NCI-H345 treated with DMSO at 0.1 percent for 48 hours (cell line): Measurements from ENCODE around the gene MEIS1.
"Not testable (repeated sequence)": the region's sequence is repeated elsewhere in the genome, so short reads cannot be mapped to it uniquely, and the experiment has no call there.

Experiments used
- DNase-seq: peaks from one replicate; lab custom pipeline; 2025; ENCODE audit not compliant: unreplicated experiment; lab: John Stamatoyannopoulos, UW

The MEIS1 gene

GRCh38 chr2:66464930-66465637 is 30.2 kb downstream of the MEIS1 start:
- no peak for DNase-seq

GRCh38 chr2:66466433-66466832 is 31.5 kb downstream of the MEIS1 start:
- no peak for DNase-seq

- no peak for DNase-seq
Observed at GRCh38 chr2:66467718-66468117, 32.8 kb downstream of the MEIS1 start.

GRCh38 chr2:66469214-66469902 is 34.4 kb downstream of the MEIS1 start:
- no peak for DNase-seq

GRCh38 chr2:66470199-66470598 is 35.3 kb downstream of the MEIS1 start:
- DNase-seq: no peak

GRCh38 chr2:66472225-66472843 is 37.4 kb downstream of the MEIS1 start:
- DNase-seq: no peak

GRCh38 chr2:66477135-66477842 is 42.4 kb downstream of the MEIS1 start:
- DNase-seq: no peak

- no peak for DNase-seq
Observed at GRCh38 chr2:66478299-66478698, 43.4 kb downstream of the MEIS1 start.

- peak; percentile 70 for DNase-seq
Observed at GRCh38 chr2:66478731-66479316, 43.9 kb downstream of the MEIS1 start.

GRCh38 chr2:66481100-66481549 is 46.2 kb downstream of the MEIS1 start:
- DNase-seq: no peak

GRCh38 chr2:66485252-66485651 is 50.3 kb downstream of the MEIS1 start:
- DNase-seq: not testable (repeated sequence)

- no peak for DNase-seq
Observed at GRCh38 chr2:66488946-66489345, 54.0 kb downstream of the MEIS1 start.

- DNase-seq: no peak
Observed at GRCh38 chr2:66489436-66489835, 54.5 kb downstream of the MEIS1 start.

- no peak for DNase-seq
Observed at GRCh38 chr2:66490588-66491001, 55.7 kb downstream of the MEIS1 start.

GRCh38 chr2:66494708-66495107 is 59.8 kb downstream of the MEIS1 start:
- DNase-seq: no peak

GRCh38 chr2:66495788-66496640 is 61.1 kb downstream of the MEIS1 start:
- no peak for DNase-seq

GRCh38 chr2:66496670-66497420 is 61.9 kb downstream of the MEIS1 start:
- no peak for DNase-seq

GRCh38 chr2:66497431-66498288 is 62.7 kb downstream of the MEIS1 start:
- no peak for DNase-seq
